ENCODE data around the gene GPR158.
"Not testable (repeated sequence)": the region's sequence is repeated elsewhere in the genome, so short reads cannot be mapped to it uniquely, and the experiment has no call there.

GPR158 gene, protein sequence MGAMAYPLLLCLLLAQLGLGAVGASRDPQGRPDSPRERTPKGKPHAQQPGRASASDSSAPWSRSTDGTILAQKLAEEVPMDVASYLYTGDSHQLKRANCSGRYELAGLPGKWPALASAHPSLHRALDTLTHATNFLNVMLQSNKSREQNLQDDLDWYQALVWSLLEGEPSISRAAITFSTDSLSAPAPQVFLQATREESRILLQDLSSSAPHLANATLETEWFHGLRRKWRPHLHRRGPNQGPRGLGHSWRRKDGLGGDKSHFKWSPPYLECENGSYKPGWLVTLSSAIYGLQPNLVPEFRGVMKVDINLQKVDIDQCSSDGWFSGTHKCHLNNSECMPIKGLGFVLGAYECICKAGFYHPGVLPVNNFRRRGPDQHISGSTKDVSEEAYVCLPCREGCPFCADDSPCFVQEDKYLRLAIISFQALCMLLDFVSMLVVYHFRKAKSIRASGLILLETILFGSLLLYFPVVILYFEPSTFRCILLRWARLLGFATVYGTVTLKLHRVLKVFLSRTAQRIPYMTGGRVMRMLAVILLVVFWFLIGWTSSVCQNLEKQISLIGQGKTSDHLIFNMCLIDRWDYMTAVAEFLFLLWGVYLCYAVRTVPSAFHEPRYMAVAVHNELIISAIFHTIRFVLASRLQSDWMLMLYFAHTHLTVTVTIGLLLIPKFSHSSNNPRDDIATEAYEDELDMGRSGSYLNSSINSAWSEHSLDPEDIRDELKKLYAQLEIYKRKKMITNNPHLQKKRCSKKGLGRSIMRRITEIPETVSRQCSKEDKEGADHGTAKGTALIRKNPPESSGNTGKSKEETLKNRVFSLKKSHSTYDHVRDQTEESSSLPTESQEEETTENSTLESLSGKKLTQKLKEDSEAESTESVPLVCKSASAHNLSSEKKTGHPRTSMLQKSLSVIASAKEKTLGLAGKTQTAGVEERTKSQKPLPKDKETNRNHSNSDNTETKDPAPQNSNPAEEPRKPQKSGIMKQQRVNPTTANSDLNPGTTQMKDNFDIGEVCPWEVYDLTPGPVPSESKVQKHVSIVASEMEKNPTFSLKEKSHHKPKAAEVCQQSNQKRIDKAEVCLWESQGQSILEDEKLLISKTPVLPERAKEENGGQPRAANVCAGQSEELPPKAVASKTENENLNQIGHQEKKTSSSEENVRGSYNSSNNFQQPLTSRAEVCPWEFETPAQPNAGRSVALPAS (N-terminal part only)

DNA sequence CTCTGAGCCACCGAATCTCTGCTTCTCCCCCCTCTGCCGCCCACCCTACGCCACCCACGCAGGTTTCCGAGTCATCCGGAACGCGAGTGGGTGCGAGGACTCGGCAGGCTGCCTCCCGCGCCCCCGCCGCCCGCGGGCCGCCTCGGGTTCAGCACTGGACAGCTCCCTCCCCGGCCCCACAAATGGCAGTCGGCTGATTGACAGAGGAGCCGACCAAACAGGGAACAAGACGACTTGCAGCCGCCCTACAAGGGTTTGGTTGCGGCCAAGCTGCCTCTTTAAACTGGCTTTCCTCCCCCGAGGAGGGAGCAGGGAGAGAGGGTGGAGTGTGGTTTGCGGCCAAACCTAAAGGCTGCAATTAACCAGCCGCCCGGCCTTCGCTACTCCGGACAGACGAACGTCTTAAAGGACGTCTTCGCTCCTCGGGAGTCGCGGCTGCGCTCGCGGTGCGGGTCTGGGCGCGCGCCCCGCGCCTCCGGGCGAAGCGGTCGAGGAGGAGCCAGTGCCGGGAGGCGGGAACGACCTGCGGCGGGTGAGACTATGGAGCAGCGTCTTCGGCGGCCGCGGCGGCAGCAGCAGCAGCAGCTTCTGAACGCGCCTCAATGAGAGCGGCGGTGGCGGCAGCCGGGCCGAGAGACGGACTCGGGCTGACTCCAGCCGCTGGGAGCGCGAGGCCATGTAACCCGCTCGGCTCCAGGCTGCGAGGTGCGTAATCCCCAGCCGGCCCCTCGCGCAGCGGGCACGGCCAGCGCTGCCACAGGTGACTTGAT is at the start of gene GPR158:
TSS of gene GPR158 (plus strand) at position 541 of the 770 bp plus-strand sequence. CDS start 420 bp downstream, outside the sequence.
- DNase-seq = peak in 3 of 4 experiments; percentile 4 to 26 (median 13)

DNA sequence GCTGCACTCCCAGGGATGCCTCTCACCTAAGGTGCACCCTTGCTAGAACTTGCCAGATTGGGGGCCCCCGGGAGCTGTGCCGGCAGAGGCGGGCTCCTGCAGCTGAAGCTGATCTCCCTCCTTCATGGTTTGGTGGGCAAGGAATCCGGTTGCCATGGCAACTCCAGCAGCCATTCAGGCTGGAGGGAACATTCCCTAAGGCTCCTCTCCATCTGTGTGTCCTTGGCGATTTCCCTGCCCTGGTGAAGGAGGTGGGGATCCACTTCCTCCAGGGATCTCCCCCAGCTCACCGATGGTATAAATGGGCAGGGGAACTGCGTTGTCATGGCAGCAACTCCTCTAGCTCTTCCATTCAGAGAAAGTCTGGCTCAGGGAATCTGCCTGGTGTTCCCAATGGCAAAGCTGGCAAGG is 49.6 kb upstream of the GPR158 start:
- DNase-seq = no peak

DNA sequence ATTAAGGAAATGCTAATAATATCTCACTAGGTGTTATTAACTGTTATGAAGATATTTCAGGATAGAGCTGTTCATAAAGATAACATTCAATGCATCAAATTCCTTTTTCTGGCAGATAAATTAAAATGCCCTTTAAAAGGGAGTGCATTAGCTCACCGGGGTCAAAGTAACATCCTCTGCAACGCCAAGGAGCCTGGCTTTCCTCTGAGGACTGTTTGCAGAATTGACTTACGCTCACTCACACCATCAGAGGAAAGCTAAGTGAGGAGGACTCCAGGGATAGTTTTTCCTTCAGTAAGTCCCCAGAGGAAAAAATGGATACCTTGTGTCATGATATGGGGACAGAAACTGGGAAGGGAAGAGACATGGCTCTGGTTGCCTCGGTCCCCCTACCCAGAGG is 45.2 kb upstream of the GPR158 start:
- no peak for DNase-seq

DNA sequence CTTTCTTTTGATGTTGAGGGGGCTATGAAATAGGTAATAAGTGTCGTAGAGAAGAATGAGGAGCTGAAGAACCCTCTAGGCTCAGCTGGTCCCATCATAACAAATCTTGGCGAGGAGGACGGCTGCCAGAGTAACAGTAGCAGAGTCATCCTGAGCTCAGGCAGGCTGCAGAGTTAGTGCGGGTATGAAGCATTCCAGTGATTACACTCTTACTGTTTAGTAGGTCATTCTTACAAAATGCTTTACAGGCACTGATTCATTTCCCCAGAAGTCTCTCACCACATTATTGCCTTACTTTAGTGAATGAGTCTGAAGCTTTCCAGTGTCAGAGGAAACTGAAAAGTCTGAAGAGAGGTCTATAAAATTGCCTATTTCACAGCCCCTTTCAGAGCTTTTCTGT is 43.9 kb upstream of the GPR158 start:
- DNase-seq = no peak

DNA sequence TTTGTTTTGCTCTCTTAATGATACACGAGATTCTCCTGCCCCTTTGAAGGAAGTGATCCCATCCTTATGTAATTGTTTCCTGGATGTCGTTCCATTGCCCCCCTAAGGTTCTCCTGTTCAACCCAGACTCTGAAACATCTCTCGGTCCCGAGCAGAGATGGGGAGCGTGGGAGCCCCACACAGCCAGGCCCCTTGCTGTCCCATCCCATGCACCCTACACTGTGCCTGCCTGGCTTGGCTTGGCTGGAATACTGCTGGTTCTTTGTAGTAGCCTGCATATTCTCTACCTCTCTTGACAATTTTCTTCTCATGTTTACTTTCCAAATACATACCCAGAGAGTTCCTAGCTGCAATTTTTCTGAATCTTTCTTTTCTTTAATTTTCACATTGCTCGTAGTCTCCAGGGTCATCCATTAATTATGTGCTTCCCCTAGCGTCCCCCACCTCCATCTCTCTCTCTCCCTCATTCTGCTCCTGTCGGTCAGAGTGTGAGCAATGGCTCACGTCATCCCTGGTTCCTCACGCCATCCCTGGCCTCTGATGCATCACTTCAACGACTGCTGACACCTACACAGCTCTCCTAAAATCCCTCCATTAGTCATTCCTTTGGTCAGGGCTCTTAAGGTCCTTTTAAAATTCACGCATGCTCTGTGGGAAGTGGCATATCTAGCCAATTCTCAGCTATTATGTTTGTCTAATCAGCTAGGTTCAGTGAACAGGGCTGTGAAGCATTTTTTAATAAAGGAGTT is 32.5 kb upstream of the GPR158 start:
- DNase-seq = no peak

DNA sequence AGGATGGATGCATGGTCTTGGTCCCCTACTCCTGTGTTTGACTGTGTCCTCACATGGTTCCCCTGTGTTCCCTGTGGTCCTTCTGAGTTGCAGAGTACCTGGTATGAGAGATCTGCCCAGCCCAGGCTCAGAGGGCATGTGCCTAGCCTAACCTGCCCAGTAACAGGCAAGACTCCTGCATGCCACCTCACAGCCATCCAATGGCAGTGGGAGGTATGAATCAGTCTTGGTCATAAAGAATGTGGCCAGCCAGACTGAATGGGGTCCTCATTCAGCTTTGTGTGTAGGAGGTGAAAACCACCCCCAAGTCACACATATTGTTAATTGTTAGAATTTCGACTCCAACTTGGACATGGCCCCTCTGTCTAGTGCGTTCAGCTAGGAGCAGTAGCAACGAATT is 17.2 kb upstream of the GPR158 start:
- no peak for DNase-seq

DNA sequence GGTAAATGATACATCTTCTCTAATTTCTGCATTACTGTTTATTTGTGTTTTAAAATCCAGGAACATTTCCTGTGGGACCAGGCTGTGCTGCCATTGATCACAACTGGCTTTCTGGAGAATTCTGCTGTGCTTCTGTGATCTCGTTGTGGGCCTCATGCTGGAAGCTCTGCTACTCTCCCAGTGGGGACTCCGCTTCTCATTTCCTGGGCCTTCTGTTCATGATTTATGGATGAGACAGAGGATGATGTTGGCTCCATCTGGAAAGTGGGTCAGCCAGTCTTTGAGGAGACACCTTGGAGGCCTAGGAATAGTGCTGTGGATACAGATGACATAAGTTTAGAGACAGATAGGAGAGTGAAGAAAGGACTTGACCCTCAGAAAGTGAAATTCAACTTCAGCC is 15.2 kb upstream of the GPR158 start:
- no peak for DNase-seq

DNA sequence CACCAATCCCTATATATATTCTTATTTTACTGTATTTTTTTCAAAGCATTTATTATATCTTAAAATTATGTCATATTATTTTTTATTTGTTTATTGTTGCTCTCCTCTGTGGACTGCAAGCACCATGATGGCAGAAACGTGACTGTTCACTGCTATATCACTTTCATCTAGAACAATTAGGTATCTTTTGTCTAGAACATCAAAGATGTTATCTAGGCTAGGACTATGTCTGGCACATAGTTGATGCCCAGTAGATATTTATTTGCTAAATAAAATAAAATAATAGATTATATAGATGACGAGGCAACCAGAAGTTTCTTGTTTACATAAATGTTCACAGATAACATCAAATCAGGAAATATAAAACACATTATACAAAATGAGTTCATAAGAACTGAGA is 12.4 kb upstream of the GPR158 start:
- no peak for DNase-seq

DNA sequence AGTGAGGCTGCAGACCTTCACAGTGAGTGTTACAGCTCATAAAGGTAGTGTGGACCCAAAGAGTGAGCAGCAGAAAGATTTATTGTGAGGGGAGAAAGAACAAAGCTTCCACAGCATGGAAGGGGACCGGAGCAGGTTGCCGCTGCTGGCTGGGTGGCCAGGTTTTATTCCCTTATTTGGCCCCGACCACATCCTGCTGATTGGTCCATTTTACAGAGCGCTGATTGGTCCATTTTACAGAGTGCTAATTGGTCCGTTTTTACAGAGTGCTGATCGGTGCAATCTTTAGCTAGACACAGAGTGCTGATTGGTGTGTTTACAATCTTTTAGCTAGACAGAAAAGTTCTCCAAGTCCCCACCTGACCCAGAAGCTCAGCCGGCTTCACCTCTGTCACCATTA is 11.3 kb upstream of the GPR158 start:
- not testable (repeated sequence) for DNase-seq

DNA sequence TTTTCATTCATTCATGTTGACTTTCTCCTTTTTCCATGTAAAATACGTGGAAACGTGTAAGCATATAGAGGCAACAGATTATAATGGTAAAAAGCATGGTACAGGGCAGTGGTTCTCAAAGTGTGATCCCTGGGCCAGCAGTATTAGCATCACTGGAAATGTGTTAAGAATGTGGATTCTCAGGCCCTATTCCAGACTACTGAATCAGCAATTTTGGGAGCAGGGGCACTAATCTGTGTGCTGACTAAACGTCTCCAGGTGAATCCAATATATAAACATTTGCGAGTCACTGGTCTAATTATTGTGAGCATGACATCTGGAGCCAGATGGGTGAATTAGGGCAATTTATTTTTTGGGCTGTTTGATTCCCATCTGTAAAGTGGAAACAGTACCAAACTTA is 5.1 kb upstream of the GPR158 start:
- DNase-seq = no peak

DNA sequence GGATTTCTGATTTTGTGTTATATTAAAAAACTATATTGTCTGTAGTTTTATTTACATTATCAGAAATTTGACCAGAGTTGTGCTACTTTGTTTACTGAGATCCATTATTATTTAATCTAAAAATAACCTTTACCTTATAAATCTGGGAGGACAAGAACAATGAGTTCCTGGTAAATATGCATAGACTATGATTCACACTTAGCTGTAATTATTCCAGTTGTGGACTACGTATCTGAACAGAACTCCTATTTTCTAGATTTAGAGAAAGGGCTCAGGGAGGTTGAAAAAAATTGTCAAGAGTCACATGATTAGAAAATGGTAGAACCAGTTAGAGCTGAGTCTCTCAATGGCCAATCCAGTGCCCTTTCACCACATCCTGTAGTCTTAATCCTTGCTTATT is 4.2 kb upstream of the GPR158 start:
- DNase-seq = no peak

DNA sequence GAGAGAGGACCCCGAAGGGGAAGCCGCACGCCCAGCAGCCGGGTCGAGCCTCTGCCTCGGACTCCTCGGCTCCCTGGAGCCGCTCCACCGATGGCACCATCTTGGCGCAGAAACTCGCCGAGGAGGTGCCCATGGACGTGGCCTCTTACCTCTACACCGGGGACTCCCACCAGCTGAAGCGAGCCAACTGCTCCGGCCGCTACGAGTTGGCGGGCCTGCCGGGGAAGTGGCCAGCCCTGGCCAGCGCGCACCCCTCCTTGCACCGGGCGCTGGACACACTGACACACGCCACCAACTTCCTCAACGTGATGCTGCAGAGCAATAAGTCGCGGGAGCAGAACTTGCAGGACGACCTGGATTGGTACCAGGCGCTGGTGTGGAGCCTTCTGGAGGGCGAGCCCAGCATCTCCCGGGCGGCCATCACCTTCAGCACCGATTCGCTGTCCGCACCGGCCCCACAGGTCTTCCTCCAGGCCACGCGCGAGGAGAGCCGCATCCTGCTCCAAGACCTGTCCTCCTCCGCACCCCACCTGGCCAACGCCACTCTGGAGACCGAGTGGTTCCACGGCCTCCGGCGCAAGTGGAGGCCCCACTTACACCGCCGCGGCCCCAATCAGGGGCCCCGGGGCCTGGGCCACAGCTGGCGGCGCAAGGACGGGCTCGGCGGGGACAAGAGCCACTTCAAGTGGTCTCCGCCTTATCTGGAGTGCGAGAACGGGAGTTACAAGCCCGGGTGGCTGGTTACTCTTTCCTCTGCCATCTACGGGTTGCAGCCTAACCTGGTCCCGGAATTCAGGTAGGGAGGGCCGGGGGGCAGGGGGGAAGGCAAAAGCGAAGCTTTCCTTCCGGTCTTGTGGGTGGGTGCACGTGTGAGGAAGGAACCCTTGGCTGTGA is 973 bp downstream of the GPR158 start:
- DNase-seq = no peak

DNA sequence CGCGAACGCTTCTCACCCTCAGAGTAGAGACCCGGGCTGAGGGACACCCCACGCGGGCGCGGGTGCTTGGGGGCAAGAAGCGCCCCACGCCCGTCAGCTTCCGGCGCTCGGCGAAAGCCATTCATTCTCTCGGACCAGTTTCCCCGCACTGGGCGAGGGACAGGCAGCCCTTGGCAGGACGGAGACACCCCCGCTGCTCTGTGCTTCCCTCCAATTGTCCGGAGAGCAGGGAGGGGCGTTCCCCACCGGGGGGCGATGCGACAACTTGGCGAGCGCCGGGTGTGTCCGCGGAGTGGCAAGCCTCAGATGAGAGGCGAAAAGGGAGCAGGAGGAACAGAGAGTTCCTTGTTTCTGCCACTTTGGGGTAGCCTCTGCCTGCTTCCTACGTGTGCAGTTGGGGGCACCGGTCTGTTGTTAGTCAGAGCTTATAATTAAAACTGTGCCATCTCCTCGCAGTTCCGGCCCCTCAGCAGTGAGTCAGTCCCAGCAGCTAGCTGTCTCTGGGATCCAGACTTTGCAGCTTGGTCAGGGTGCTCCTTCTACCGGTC is 1.7 kb downstream of the GPR158 start:
- DNase-seq = no peak

DNA sequence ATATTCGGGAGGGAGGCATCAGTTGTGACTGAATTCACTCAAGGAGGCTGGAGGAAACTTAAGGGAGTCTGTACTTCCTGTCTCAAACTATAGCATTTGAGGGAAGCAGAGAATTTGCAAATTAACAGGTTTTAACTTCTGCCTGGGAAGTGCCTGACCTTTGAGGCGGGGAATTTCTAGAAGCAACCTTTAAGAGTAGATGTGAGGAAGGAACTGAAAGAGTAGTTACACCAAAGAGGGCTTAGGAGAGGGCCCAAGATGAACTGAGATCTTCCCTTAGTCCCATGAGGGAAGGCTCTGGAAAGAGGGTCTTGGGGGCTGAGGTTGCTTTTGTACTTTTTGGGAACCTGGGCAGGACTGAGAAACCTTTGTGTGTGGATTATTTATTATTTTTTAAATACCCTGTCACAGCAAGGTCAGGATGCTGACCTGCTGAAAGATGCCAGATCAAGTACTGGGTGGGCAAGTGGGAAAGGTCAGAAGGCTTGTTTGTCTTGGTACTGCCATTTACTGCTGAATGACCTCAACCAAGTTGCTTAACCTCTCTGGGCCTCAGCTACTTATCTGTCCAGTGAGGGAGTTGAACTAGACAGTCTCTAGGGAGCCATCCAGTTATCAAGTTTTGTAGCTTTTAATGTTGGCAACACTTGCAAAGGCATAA is 2.4 kb downstream of the GPR158 start:
- no peak for DNase-seq

DNA sequence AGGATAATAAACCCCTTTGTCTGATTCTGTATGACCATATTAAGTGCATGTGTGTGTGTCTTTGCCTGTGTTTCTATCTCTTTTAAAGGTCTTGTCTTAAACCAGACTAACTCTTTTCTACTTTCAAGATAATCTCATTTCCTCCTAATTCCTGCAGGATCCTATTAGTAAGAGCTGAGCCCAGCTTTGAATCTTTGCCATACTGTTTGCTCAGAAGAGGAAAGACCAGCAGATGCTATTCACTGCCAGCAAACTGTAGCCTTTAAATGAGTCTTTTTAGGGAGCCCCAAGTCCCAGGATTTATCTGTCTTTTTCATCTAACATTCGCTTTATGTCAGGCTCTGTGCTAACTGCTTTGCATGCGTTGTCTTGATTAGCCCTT is 2.9 kb downstream of the GPR158 start:
- DNase-seq = no peak

DNA sequence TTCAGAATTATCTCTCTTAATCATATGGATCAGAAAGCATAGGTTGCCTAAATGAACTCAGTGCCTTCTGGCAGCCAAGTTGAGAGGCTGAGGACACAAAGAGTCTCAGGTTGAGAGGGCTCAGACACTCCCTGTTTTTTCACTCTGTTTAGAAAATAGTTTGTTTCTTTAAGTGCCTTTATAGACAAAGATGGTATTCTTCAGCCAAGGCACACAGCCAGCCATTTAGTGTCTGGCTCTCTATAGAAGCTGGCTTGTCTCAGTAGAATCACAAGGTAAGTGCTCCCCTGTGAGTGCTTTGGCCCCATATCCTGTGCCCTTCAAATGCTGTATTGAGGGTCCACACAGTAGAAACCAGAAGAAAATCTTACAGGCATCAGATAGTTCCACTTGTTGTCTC is 3.6 kb downstream of the GPR158 start:
- no peak for DNase-seq

DNA sequence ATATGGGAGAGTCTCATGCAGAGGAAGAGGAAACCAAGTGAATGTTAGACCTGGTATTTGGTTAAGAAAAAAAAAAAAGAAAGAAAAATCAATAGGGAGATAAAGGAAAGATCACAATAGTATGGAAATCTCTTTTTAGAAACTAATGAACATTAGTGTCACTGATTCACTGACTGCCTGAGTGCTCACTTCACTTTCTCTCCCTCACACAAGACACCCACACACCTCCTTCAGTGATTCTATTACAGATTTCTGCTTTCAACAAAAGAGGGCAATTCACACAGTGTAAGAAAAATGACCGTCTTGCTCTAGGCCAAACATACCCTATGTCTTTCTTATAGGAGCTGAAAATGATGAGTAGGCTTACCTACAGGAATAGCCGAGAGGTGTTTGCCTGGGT is 6.0 kb downstream of the GPR158 start:
- no peak for DNase-seq

DNA sequence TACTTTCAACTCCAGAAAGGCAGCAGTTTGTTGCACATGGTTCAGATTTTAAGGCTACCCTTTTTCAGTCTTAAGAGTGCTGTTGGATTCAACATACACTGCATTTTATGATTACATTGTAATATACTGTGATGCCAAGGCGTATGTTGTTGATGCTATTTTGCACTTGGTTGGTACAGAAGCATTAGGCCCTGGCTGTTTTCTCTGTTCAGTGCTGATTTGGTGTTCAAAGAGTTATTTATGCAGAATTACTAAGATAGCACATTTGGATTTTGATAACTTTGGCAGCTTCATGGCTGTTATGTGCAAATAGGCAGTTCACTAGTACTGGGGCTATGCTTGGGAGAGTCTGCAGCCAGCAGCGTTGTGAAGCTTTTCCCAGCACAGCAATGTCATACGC is 7.8 kb downstream of the GPR158 start:
- DNase-seq = no peak

DNA sequence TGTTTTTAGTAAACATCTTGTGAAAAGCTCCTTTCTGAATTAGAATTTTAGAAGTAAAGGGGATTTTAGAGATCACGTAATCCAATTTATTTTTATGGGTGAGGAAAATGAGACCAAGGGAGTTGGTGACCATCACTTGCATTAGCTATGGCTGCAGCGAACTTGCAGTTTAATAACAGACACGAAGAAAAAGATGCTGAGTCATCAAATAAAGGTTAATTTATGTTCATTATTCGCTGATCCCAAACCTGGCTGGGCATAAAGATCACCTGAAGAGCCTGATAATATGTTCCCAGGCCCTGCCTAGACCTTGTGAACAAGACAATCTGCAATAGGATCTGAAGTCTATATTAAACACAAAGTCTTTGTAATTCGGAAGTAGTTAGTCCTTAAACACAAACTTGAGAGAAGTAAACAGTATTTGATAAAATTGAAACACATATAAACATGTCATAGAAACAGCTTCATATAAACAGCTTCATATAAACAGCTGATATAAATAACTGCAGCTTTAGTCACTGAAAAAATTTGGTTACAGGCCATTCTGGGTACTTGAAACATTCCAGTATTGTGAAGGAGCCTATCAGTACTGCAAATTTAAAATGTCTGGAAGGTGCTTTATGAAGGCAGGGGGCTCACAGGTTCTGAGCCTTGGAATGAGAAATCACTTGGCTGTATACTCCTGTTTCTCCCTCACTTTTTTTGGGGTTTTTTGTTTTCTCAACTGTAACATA is 16.5 kb downstream of the GPR158 start:
- no peak for DNase-seq
